Activated CD8-positive, alpha-beta T cell treated with anti-CD3 and anti-CD28 coated beads for 36 hours (primary cell): ENCODE measurements around the gene GLIPR1L2. TPM values are rescaled to one million over a fixed set of nuclear protein-coding genes. Genes with fewer than 3 reads are reported as not detected.
"Not testable (repeated sequence)": the region's sequence is repeated elsewhere in the genome, so short reads cannot be mapped to it uniquely, and the experiment has no call there.

Source experiments
- ATAC-seq: fragments of 200-7000 bp; cut with Tn5 transposase; one replicate; pipeline ENCODE4 v1.10.0; 2021; ENCODE audit warnings: mild to moderate bottlenecking, moderate library complexity
- CTCF ChIA-PET: fragments of 350-600 bp; sonication (Branson Sonifier 250); formaldehyde crosslinking; loops from one replicate; lab custom pipeline; 2021; ENCODE audit warnings: antibody characterized with exemption; lab: Charles Lee
- POLR2A ChIA-PET: fragments of 350-600 bp; sonication (Branson Sonifier 250); formaldehyde crosslinking; loops from one replicate; lab custom pipeline; 2021; ENCODE audit warnings: antibody characterized with exemption; lab: Charles Lee
- DNase-seq: peaks from one replicate; pipeline ENCODE4 v3.0.0-alpha.2; 2020
- H3K27ac Mint-ChIP-seq: one replicate; pipeline ENCODE4 v1.8.0; 2021; ENCODE audit warnings: mild to moderate bottlenecking, mixed read lengths
- H3K27me3 Mint-ChIP-seq: one replicate; pipeline ENCODE4 v1.8.0; 2021; ENCODE audit warnings: mixed read lengths
- H3K36me3 Mint-ChIP-seq: one replicate; pipeline ENCODE4 v1.8.0; 2021; ENCODE audit warnings: low read depth, mixed read lengths
- H3K4me1 Mint-ChIP-seq: one replicate; pipeline ENCODE4 v1.8.0; 2021; ENCODE audit warnings: low read depth, mixed read lengths
- H3K4me3 Mint-ChIP-seq: one replicate; pipeline ENCODE4 v1.8.0; 2021; ENCODE audit warnings: mild to moderate bottlenecking, moderate library complexity, mixed read lengths
- H3K9me3 Mint-ChIP-seq: one replicate; pipeline ENCODE4 v1.8.0; 2021; ENCODE audit warnings: mixed read lengths
- intact Hi-C: fragments of 100-400 bp; cut with micrococcal nuclease; formaldehyde crosslinking; loops from one replicate; pipeline ENCODE4 v1.10.0; 2022
- total RNA-seq, 2 experiments: library from RNA; stranded (reverse); gene quantifications; one replicate each; pipeline ENCODE4 v1.2.3, GENCODE V29; 2021
- TF ChIP-seq, protein P1 (sequence below): fragments of 200-600 bp; IDR thresholded peaks from one replicate; pipeline ENCODE4 v1.8.0; 2022; ENCODE audit warnings: antibody characterized with exemption, mild to moderate bottlenecking

Gene GLIPR1L2
- total RNA-seq, 2 experiments from 2014 or later = 0.27 to 0.43 TPM

DNA sequence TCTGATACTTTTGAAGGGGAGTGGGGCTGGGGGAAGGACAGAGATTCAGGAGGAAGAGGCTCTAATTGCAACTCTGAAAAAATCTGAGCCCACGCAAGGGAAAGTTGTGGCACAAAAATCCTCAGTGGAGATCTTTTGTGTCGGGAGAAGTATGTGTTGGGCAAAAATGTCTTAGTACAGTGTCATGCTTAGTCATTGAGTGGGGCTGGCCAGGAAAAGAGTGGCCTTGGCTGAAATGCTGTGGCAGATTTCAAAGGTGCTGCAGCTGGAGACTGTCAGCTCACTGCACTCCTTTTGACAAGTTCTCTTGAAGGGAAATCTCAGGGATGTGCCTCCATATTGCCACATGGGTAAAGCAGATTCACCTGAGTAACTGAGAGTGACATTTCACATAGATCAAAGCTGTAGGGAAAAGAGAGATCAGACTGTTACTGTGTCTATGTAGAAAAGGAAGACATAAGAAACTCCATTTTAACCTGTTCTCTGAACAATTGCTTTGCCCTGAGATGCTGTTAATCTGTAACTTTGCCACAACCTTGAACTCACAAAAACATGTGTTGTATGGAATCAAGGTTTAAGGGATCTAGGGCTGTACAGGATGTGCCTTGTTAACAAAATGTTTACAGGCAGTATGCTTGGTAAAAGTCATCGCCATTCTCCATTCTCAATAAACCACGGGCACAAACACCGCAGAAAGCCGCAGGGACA, 53.7 kb downstream of the GLIPR1L2 start:
- Mint-ChIP-seq H3K9me3 (peaks cover 5% of the 10 kb centered on the region), H3K36me3 (no peaks in the 10 kb centered on the region), H3K27me3 (peaks cover 5% of the 10 kb centered on the region), H3K4me1 (no peaks in the 10 kb centered on the region), H3K4me3 (no peak overlapping the region), H3K27ac (no peak overlapping the region)
- ATAC-seq = no peak
- ChIA-PET POLR2A (no interaction called here), CTCF (no interaction called here)
- DNase-seq = no peak
- intact Hi-C loops = no loop called here
- TF ChIP-seq, protein P1, sequence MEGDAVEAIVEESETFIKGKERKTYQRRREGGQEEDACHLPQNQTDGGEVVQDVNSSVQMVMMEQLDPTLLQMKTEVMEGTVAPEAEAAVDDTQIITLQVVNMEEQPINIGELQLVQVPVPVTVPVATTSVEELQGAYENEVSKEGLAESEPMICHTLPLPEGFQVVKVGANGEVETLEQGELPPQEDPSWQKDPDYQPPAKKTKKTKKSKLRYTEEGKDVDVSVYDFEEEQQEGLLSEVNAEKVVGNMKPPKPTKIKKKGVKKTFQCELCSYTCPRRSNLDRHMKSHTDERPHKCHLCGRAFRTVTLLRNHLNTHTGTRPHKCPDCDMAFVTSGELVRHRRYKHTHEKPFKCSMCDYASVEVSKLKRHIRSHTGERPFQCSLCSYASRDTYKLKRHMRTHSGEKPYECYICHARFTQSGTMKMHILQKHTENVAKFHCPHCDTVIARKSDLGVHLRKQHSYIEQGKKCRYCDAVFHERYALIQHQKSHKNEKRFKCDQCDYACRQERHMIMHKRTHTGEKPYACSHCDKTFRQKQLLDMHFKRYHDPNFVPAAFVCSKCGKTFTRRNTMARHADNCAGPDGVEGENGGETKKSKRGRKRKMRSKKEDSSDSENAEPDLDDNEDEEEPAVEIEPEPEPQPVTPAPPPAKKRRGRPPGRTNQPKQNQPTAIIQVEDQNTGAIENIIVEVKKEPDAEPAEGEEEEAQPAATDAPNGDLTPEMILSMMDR = no peak

DNA sequence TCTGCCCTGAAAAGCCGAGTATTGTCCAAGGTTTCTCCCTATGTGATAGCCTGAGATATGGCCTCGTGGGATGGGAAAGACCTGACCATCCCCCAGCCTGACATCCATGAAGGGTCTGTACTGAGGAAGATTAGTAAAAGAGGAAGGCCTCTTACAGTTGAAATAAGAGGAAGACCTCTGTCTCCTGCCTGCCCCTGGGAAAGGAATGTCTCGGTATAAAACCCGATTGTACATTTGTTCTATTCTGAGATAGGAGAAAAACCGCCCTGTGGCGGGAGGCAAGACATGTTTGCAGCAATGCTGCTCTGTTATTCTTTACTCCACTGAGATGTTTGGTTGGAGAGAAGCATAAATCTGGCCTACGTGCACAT, 54.2 kb downstream of the GLIPR1L2 start:
- CTCF ChIA-PET, H3K9me3 Mint-ChIP-seq, intact Hi-C loops, POLR2A ChIA-PET, H3K27ac Mint-ChIP-seq, ATAC-seq, DNase-seq, H3K27me3 Mint-ChIP-seq, H3K4me3 Mint-ChIP-seq, H3K36me3 Mint-ChIP-seq, H3K4me1 Mint-ChIP-seq: not testable (repeated sequence)

DNA sequence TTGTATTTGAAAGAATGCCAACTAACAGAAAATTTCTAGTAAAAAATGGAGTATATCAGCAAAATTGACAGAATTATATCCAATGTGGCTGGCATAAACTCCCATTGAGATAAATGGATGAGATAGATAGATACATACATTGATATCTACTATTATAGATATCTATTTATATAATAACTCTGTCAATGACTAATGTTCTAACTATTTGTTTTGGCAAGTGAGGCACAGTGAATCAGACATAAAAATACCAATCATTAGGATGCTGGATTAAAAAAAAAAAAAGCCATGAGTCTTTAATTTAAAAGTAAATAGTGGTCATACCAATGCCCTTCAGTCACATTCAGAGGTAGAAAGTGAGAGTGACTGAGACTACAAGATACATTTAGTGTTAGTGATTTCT, 56.0 kb downstream of the GLIPR1L2 start:
- Mint-ChIP-seq H3K9me3 (no peaks in the 10 kb centered on the region), H3K27me3 (no peaks in the 10 kb centered on the region), H3K27ac (no peak overlapping the region), H3K4me3 (no peak overlapping the region), H3K36me3 (no peaks in the 10 kb centered on the region), H3K4me1 (no peaks in the 10 kb centered on the region)
- ATAC-seq = no peak
- intact Hi-C loops = no loop called here
- ChIA-PET POLR2A (no interaction called here), CTCF (interaction anchor here (0.9 to 2.4 kb wide), 2 partner anchors 8 to 38 kb away, joined by 3 to 7 read pairs; no protein-coding TSS in a partner anchor)
- TF ChIP-seq, protein P1 = no peak
- DNase-seq = no peak

DNA sequence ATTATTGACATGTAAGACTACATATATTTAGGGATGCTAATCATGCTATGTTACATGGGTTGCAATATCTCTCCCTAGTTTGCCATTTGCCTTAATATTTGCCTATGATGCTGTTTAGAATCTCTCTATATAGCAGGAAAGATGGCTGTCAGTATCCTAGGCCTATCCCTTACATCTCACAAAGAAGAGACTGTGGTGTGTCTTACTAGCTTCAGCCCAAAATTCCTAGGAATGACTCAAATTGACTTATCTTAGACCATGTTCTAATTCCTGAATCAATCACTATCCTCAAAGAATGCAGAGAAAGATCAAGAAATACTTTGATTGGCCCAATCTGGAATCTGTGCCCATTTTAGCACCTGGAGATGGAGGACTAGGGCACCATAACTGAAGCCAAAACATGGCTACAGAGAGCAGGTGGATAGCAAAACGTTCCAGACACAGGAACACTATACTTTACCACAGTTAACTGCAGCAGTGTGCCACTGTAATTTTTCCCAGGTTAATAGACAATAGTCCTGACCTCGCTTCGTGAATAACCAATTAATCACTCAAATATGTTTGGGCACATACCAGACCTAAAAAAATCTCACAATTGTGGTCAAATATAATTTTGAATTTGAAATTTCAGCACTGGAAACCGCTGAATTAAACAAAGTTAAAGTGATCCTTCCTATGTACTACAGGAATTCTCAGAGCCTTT, 57.0 kb downstream of the GLIPR1L2 start:
- ATAC-seq (no peak), DNase-seq (no peak)
- TF ChIP-seq, protein P1 = no peak
- intact Hi-C loops = no loop called here
- Mint-ChIP-seq H3K4me3 (no peak overlapping the region), H3K27me3 (no peaks in the 10 kb centered on the region), H3K27ac (no peak overlapping the region), H3K9me3 (no peaks in the 10 kb centered on the region), H3K4me1 (no peaks in the 10 kb centered on the region), H3K36me3 (no peaks in the 10 kb centered on the region)
- CTCF ChIA-PET = interaction anchor here (0.9 to 2.4 kb wide), 2 partner anchors 7 to 37 kb away, joined by 3 to 7 read pairs; no protein-coding TSS in a partner anchor
- POLR2A ChIA-PET = no interaction called here

DNA sequence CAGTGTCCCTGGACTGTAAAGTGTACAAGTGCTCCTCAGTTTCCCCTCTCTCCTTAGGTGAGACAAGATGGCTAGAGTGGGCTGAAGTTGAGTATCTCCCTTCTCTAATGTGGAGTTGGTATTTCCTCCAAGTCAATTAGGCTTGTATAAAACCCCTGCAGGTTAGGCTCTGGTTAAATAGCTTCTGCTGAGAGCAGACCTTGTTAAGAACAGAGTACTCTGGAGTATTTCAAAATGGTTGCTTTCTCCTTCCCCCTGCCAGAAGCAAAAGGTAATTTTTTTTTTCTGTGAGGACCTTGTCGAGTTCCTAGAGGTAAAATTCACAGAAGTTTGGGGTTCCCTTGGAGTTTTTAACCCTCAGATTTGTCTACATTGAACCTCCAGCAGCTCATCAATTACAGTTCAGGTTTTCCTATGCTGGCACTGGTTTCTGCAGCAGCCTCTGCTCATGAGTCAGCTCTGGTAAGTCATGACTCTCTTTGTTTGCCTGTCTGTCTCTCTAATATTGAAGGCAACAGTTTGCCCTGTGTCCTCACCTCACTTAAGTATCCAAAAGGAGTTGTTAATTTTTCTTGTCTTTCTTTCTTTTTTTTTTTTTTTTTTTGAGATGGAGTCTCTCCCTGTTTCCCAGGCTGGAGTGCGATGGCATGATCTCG, 61.9 kb downstream of the GLIPR1L2 start:
- no peaks in the 10 kb centered on the region for H3K27me3 Mint-ChIP-seq
- peaks cover 11% of the 10 kb centered on the region for H3K4me1 Mint-ChIP-seq
- no peaks in the 10 kb centered on the region for H3K9me3 Mint-ChIP-seq
- POLR2A ChIA-PET = no interaction called here
- TF ChIP-seq, protein P1 = no peak
- CTCF ChIA-PET = interaction anchor here (0.7 kb wide), 1 partner anchor 62 kb away, joined by 3 read pairs; no protein-coding TSS in a partner anchor
- no peak overlapping the region for H3K27ac Mint-ChIP-seq
- H3K4me3 Mint-ChIP-seq = no peak overlapping the region
- intact Hi-C loops = no loop called here
- DNase-seq (no peak), ATAC-seq (no peak)
- no peaks in the 10 kb centered on the region for H3K36me3 Mint-ChIP-seq
